Measurements from ENCODE around the gene THSD7B. TPM values are rescaled to one million over a fixed set of nuclear protein-coding genes. Genes with fewer than 3 reads are reported as not detected.
"Not testable (repeated sequence)": the region's sequence is repeated elsewhere in the genome, so short reads cannot be mapped to it uniquely, and the experiment has no call there.

THSD7B gene
- total RNA-seq, 1 donor from 2014 or later: 10.5 TPM

- H3K9me3 Mint-ChIP-seq (ENCODE audit: unreplicated experiment): no peaks in the 10 kb centered on the region
These were observed 201.1 kb downstream of the THSD7B start for GRCh38 chr2:136966485-136966884.

GRCh38 chr2:136980303-136980702 lies 215.0 kb downstream of the THSD7B start:
- DNase-seq (ENCODE audit: low spot score): no peak
- Mint-ChIP-seq H3K4me3 (ENCODE audit: unreplicated experiment) (no peak overlapping the region), H3K4me1 (ENCODE audit: unreplicated experiment) (no peaks in the 10 kb centered on the region)

More at GRCh38 chr2:136966485-136966884, 201.1 kb downstream of the THSD7B start:
- Mint-ChIP-seq H3K27ac (ENCODE audit: unreplicated experiment) (no peak overlapping the region), H3K27me3 (ENCODE audit: unreplicated experiment) (no peaks in the 10 kb centered on the region), H3K4me3 (ENCODE audit: unreplicated experiment) (no peak overlapping the region), H3K4me1 (ENCODE audit: unreplicated experiment) (no peaks in the 10 kb centered on the region), H3K36me3 (ENCODE audit: low read depth, unreplicated experiment) (no peaks in the 10 kb centered on the region)
- no peak for DNase-seq (ENCODE audit: low spot score)
- no peak for TF ChIP-seq CTCF (IDR thresholded peaks at IDR 0.05; ENCODE audit: unreplicated experiment)

GRCh38 chr2:136981689-136982088 lies 216.3 kb downstream of the THSD7B start:
- not testable (repeated sequence) for H3K4me1 Mint-ChIP-seq (ENCODE audit: unreplicated experiment); H3K36me3 Mint-ChIP-seq (ENCODE audit: low read depth, unreplicated experiment); H3K27me3 Mint-ChIP-seq (ENCODE audit: unreplicated experiment); H3K9me3 Mint-ChIP-seq (ENCODE audit: unreplicated experiment); DNase-seq (ENCODE audit: low spot score); H3K4me3 Mint-ChIP-seq (ENCODE audit: unreplicated experiment); H3K27ac Mint-ChIP-seq (ENCODE audit: unreplicated experiment)

More at GRCh38 chr2:136980303-136980702, 215.0 kb downstream of the THSD7B start:
- Mint-ChIP-seq H3K27me3 (ENCODE audit: unreplicated experiment) (no peaks in the 10 kb centered on the region), H3K9me3 (ENCODE audit: unreplicated experiment) (no peaks in the 10 kb centered on the region), H3K27ac (ENCODE audit: unreplicated experiment) (no peak overlapping the region), H3K36me3 (ENCODE audit: low read depth, unreplicated experiment) (no peaks in the 10 kb centered on the region)
- no peak for TF ChIP-seq CTCF (IDR thresholded peaks at IDR 0.05; ENCODE audit: unreplicated experiment)

GRCh38 chr2:136985044-136985443 lies 219.7 kb downstream of the THSD7B start:
- no peak overlapping the region for H3K4me3 Mint-ChIP-seq (ENCODE audit: unreplicated experiment)
- no peak overlapping the region for H3K27ac Mint-ChIP-seq (ENCODE audit: unreplicated experiment)
- no peak for TF ChIP-seq CTCF (IDR thresholded peaks at IDR 0.05; ENCODE audit: unreplicated experiment)
- H3K27me3 Mint-ChIP-seq (ENCODE audit: unreplicated experiment): no peaks in the 10 kb centered on the region
- no peaks in the 10 kb centered on the region for H3K36me3 Mint-ChIP-seq (ENCODE audit: low read depth, unreplicated experiment)
- H3K4me1 Mint-ChIP-seq (ENCODE audit: unreplicated experiment): no peaks in the 10 kb centered on the region
- DNase-seq (ENCODE audit: low spot score): no peak
- H3K9me3 Mint-ChIP-seq (ENCODE audit: unreplicated experiment): no peaks in the 10 kb centered on the region

GRCh38 chr2:136986605-136987221 lies 221.4 kb downstream of the THSD7B start:
- no peak overlapping the region for H3K27ac Mint-ChIP-seq (ENCODE audit: unreplicated experiment)
- H3K36me3 Mint-ChIP-seq (ENCODE audit: low read depth, unreplicated experiment): no peaks in the 10 kb centered on the region
- no peak for DNase-seq (ENCODE audit: low spot score)
- no peaks in the 10 kb centered on the region for H3K4me1 Mint-ChIP-seq (ENCODE audit: unreplicated experiment)
- no peaks in the 10 kb centered on the region for H3K9me3 Mint-ChIP-seq (ENCODE audit: unreplicated experiment)
- TF ChIP-seq CTCF (IDR thresholded peaks at IDR 0.05; ENCODE audit: unreplicated experiment): no peak
- H3K27me3 Mint-ChIP-seq (ENCODE audit: unreplicated experiment): no peaks in the 10 kb centered on the region
- H3K4me3 Mint-ChIP-seq (ENCODE audit: unreplicated experiment): no peak overlapping the region

Data from endothelial cell (in vitro differentiated cells).